22Rv1 (cell line): Measurements from ENCODE around the gene ADAMTS2.

Experiments
- H3K27ac ChIP-seq: fragments of 450-650 bp; 2 replicates; pipeline ENCODE4 v1.5.1; 2017
- ZFX ChIP-seq: fragments of 450-650 bp; IDR thresholded peaks from 2 replicates; pipeline ENCODE4 v1.6.1; 2017; ENCODE audit warnings: antibody characterized with exemption, borderline replicate concordance
- TF ChIP-seq, protein P1 (sequence below): fragments of 450-650 bp; IDR thresholded peaks from 2 replicates; pipeline ENCODE4 v1.5.1; 2017; ENCODE audit warnings: mild to moderate bottlenecking

The ADAMTS2 gene

DNA sequence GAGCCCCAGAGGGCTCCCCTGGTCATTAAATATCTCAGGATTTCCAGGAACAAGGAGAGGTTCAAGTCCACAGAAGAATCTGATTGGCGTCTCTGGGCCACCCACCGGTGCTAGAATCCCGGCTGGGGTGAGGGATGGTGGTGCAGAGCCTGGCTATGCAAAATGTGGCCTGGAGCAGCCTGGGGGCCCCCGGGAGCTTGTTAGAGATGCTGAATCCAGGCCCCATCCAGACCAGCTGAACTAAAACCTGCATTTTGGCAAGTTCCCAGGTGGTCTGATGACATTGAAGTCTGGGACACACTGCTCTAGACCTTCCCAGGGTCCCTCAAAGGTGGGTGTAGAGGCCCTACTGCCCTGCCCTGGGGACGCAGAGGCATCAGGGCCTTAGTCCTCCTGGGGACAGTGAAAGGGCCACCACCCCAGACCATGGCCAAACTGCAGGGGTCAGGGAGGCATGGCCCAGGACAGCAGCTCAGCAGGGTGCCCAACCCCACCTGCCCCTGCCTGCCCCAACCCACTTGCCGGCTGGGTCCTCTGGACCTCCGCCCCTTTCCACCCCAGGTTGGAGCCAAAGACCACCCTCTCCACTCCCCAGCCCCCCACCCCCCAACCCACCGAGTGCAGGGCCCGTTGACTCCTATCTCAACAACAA, 34.7 kb downstream of the ADAMTS2 start:
- no peak overlapping the region for H3K27ac ChIP-seq
- no peak for TF ChIP-seq ZFX
- TF ChIP-seq, protein P1, sequence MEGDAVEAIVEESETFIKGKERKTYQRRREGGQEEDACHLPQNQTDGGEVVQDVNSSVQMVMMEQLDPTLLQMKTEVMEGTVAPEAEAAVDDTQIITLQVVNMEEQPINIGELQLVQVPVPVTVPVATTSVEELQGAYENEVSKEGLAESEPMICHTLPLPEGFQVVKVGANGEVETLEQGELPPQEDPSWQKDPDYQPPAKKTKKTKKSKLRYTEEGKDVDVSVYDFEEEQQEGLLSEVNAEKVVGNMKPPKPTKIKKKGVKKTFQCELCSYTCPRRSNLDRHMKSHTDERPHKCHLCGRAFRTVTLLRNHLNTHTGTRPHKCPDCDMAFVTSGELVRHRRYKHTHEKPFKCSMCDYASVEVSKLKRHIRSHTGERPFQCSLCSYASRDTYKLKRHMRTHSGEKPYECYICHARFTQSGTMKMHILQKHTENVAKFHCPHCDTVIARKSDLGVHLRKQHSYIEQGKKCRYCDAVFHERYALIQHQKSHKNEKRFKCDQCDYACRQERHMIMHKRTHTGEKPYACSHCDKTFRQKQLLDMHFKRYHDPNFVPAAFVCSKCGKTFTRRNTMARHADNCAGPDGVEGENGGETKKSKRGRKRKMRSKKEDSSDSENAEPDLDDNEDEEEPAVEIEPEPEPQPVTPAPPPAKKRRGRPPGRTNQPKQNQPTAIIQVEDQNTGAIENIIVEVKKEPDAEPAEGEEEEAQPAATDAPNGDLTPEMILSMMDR: no peak

DNA sequence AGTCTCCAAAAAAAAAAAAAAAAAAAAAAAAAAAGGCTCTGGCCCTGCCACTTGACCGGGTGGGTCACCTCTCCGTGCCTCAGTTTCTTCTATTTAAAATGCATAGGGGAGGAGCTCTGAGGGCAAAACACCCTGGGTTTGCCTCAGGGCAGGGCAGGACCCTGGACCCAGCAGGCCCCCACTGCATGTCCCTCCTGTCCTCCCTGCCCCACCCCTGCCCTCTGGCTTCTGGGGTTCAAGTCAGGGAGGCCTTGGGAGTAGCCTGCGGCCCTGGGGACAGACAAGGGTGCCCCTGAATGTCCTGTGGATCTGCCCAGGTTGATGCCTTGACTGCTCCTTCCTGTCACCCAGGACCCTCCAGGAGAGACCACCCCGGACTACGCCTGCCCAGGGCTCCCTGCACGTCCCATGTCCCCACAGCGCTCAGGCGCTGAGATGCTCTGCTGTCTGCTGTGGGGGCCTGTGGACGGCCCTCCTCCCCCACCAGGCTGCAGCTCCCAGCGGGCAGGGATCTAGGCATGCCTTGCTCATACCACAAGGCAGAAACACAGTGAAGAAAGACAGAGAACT, 35.4 kb downstream of the ADAMTS2 start:
- H3K27ac ChIP-seq: no peak overlapping the region

DNA sequence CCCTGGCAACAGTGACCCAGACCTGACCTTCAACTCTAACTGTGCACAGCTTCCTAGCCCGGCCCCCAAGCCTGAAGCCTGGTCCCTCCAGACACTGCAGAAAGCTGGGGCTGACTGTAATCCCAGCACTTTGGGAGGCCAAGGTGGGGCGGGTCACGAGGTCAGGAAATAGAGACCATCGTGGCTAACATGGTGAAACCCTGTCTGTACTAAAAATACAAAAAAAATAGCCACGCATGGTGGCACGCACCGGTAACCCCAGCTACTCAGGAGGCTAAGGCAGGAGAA, 35.9 kb downstream of the ADAMTS2 start:
- no peak overlapping the region for H3K27ac ChIP-seq

More for the DNA sequence above, 35.4 kb downstream of the ADAMTS2 start:
- TF ChIP-seq, protein P1: no peak
- no peak for TF ChIP-seq ZFX

GRCh38 chr5:179308563-179309382, 36.5 kb downstream of the ADAMTS2 start:
- no peak overlapping the region for H3K27ac ChIP-seq
- TF ChIP-seq, protein P1: no peak
- no peak for TF ChIP-seq ZFX

More for the DNA sequence above, 35.9 kb downstream of the ADAMTS2 start:
- TF ChIP-seq, protein P1: no peak
- TF ChIP-seq ZFX: no peak

DNA sequence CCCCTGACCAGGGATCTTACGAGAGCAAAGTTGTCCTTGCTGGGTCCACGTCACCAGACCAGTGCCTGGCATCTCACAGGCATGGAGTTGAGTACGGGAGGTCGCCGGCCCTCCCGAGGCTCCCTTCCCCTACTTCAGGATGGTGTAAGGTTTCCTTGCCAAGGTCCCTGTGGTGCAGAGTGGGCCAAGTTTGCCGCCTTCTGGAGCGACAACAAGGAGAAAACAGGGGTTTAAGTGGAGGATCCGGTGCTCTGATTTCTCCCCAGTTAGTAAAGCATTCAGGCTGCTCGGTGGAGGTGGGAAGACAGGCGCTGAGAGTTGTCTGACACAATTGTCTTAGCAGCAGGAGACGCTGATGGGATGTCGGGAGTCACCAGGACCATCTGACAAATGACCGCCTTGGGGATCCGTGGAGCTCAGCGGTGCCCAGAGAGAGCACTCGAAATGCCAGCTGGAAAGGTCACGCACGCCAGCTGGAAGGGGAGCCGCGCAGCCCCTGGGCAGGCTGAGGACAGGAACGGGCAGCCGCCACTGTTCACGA, 37.3 kb downstream of the ADAMTS2 start:
- H3K27ac ChIP-seq: no peak overlapping the region
- no peak for TF ChIP-seq ZFX
- TF ChIP-seq, protein P1: no peak

DNA sequence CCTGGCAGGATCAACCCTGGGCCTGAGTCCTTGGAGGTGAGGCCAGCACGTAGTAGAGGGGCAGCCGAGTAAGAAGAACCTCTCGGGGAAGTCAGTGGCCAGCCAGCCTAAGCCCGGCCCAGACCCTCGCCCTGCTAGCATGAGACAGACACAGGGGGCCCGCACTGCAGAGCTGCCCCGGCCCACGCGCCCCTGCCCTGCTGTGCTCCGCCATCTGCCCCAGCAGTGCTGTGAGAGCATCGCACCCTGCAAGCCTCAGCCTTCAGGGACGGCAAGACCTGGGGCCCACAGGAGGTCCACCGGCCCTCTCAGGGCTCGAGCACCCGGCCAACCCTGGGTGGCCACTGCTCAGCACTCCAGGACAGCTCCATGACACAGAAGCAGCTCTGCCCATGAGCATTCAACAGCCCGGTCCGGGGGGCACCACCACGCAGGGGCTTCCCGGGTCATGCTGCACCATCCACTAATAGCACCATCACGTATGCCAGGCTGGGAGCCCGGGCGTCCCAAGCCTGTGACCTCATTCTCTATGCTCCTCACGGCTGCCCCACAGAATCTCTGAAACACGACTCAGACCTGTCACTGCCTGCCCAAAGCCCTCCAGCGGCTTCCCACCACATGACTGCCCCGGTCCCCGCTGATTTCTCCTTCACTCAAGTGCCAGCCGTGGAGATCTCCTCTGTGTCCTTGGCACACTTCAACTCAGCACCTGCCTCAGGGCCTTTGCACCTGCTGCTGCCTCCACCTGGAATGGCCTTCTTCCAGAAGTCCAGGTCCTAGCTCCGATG, 38.1 kb downstream of the ADAMTS2 start:
- TF ChIP-seq ZFX: no peak
- no peak overlapping the region for H3K27ac ChIP-seq

DNA sequence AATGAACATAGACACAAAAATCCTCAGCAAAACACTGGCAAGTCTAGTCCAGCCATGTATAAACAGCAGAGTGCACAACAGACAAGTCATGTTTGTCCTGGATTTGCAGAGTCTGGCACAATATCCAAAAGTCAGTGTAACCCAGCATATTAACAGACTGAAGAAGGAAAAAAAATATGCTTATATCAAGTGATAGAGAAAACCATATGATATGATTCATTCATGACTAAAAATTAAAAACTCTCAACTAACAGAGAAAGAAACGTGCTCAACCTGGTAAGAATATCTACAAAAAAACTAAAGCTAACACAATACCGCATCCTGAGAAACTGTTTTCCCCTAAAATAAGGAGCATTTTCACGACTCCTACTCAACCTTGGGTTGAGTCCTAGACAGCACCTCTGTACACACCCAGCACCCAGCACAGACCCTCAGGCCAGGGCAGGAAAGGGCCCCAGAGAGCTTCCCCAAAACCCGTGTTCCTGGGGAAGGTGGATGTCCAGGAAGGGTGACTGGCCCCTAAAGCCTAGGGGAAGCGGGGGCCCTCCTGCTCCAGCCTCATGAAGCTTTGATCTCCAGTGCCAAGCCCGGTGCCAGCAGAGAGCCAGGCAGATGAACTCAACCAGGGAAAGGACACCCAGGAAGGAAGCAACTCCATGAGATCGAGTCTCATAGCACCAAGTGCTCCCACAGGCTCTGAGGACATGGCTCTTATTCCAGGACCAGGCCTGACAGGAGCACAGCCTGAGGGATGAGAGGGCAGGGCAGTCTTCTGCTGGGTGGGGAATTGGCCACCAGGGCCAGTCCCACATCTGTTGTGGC, 38.9 kb downstream of the ADAMTS2 start:
- TF ChIP-seq ZFX: no peak
- TF ChIP-seq, protein P1: no peak
- no peak overlapping the region for H3K27ac ChIP-seq
